K562 (cell line): ENCODE measurements around the gene TJP3. TPM values are rescaled to one million over a fixed set of nuclear protein-coding genes. Genes with fewer than 3 reads are reported as not detected.

Experiments
- CBFA2T3 ChIP-seq: fragments of 450-650 bp; IDR thresholded peaks from 2 replicates; pipeline ENCODE4 v1.6.1; 2017
- CBX3 ChIP-seq, 2 experiments: IDR thresholded peaks; 1 replicate in 1 of 2; 2 replicates in 1 of 2; pipeline ENCODE4 v1.6.1; 2012; ENCODE audit warnings: inconsistent platforms in 2 of 2, low read length in 2 of 2, borderline replicate concordance in 1 of 2, control low read depth in 1 of 2
- DPF2 ChIP-seq: fragments of 450-650 bp; IDR thresholded peaks from 2 replicates; pipeline ENCODE4 v1.6.1; 2016
- EGR1 ChIP-seq: fragments of 450-650 bp; conservative IDR thresholded peaks from 2 replicates; pipeline ENCODE4 v1.6.1; 2017; ENCODE audit warnings: mild to moderate bottlenecking
- FOXP1 ChIP-seq: sonication (generic); formaldehyde crosslinking; IDR thresholded peaks from 2 replicates; pipeline ENCODE4 v1.8.0; 2022; ENCODE audit warnings: mild to moderate bottlenecking, missing genetic modification reagents
- HDAC2 ChIP-seq: fragments of 450-650 bp; IDR thresholded peaks from 2 replicates; pipeline ENCODE4 v1.6.1; 2016; ENCODE audit warnings: mild to moderate bottlenecking
- MAX ChIP-seq: sonication (generic); formaldehyde crosslinking; IDR thresholded peaks from 2 replicates; pipeline ENCODE4 v1.9.0; 2022; ENCODE audit warnings: mild to moderate bottlenecking, missing genetic modification reagents
- MAZ ChIP-seq, 2 experiments: fragments of 450-650 bp in 1 of 2; sonication (generic) in 1 of 2; formaldehyde crosslinking; IDR thresholded peaks in 1 of 2; conservative IDR thresholded peaks in 1 of 2; 2 replicates each; pipeline versions ENCODE4 v1.4.0 to v1.5.0; 2020; ENCODE audit warnings: mild to moderate bottlenecking in 1 of 2, missing genetic modification reagents in 1 of 2
- MLLT1 ChIP-seq, 2 experiments: fragments of 450-650 bp; IDR thresholded peaks; 2 replicates each; pipeline ENCODE4 v1.6.1; 2016
- MNT ChIP-seq, 2 experiments: fragments of 450-650 bp; conservative IDR thresholded peaks; 2 replicates each; pipeline ENCODE4 v1.6.1; 2017; ENCODE audit warnings: mild to moderate bottlenecking in 2 of 2, moderate library complexity in 2 of 2
- MYBL2 ChIP-seq, 2 experiments: fragments of 450-650 bp in 1 of 2; sonication (generic) in 1 of 2; formaldehyde crosslinking in 1 of 2; IDR thresholded peaks; 2 replicates each; pipeline versions ENCODE4 v1.6.1 to v1.8.1; 2017 to 2022; ENCODE audit warnings: borderline replicate concordance in 1 of 2, inconsistent platforms in 1 of 2, low read depth in 1 of 2, mild to moderate bottlenecking in 1 of 2, missing genetic modification reagents in 1 of 2, moderate library complexity in 1 of 2
- MYC ChIP-seq, 2 experiments: fragments of 250-450 bp in 1 of 2; sonication (Bioruptor Pico) in 1 of 2; IDR thresholded peaks; 2 replicates each; pipeline versions ENCODE4 v1.5.1 to v1.6.1; 2012 to 2021; ENCODE audit warnings: low read depth in 2 of 2, borderline replicate concordance in 1 of 2, improper control_type of control experiment in 1 of 2, low read length in 1 of 2, mild to moderate bottlenecking in 1 of 2, moderate library complexity in 1 of 2
- NBN ChIP-seq: fragments of 450-650 bp; IDR thresholded peaks from 2 replicates; pipeline ENCODE4 v1.6.1; 2016; ENCODE audit warnings: low read depth, mild to moderate bottlenecking
- POLR2H ChIP-seq: IDR thresholded peaks from 2 replicates; pipeline ENCODE4 v1.6.1; 2016; ENCODE audit warnings: missing genetic modification characterization, low read depth, mild to moderate bottlenecking, control low read depth, missing compliant biosample characterization, moderate library complexity
- PTBP1 ChIP-seq: fragments of 200-400 bp; formaldehyde crosslinking; IDR thresholded peaks from 2 replicates; pipeline ENCODE4 v1.6.1; 2017; ENCODE audit warnings: low read depth, low read length
- SMARCA5 ChIP-seq: fragments of 450-650 bp; IDR thresholded peaks from 2 replicates; pipeline ENCODE4 v1.6.1; 2016
- SOX6 ChIP-seq: fragments of 450-650 bp; IDR thresholded peaks from 2 replicates; pipeline ENCODE4 v1.6.1; 2014; ENCODE audit warnings: mild to moderate bottlenecking
- SUPT5H ChIP-seq: fragments of 450-650 bp; IDR thresholded peaks from 2 replicates; pipeline ENCODE4 v1.6.1; 2016
- TFAP4 ChIP-seq: sonication (generic); formaldehyde crosslinking; IDR thresholded peaks from 2 replicates; pipeline ENCODE4 v1.8.0; 2022; ENCODE audit warnings: missing genetic modification reagents, mild to moderate bottlenecking, moderate library complexity, borderline replicate concordance
- YY1 ChIP-seq, 3 experiments: IDR thresholded peaks; 2 replicates each; pipeline ENCODE4 v1.6.1; 2011; ENCODE audit warnings: low read length in 2 of 3, mild to moderate bottlenecking in 2 of 3, moderate library complexity in 2 of 3, borderline replicate concordance in 1 of 3, control low read depth in 1 of 3, low read depth in 1 of 3; ENCODE audit not compliant: insufficient read depth in 3 of 3, insufficient replicate concordance in 2 of 3, control insufficient read depth in 1 of 3, insufficient read length in 1 of 3; ENCODE audit errors: extremely low read depth in 1 of 3
- ZFP36 ChIP-seq: fragments of 150-350 bp; IDR thresholded peaks from 2 replicates; pipeline ENCODE4 v1.6.1; 2018; ENCODE audit warnings: low read length, low read depth; ENCODE audit not compliant: partially characterized antibody
- ZNF121 ChIP-seq: sonication (generic); formaldehyde crosslinking; conservative IDR thresholded peaks from 2 replicates; pipeline ENCODE4 v1.8.0; 2022; ENCODE audit warnings: missing genetic modification reagents
- ZNF224 ChIP-seq: sonication (generic); formaldehyde crosslinking; IDR thresholded peaks from 2 replicates; pipeline ENCODE4 v1.8.0; 2022; ENCODE audit warnings: mild to moderate bottlenecking, missing genetic modification reagents
- ZNF778 ChIP-seq: fragments of 450-650 bp; formaldehyde crosslinking; IDR thresholded peaks from 2 replicates; pipeline ENCODE4 v1.4.0; 2020; ENCODE audit warnings: mild to moderate bottlenecking, moderate library complexity
- polyA plus RNA-seq, 8 experiments: library from polyadenylated mRNA; depleted of rRNA in 4 of 8; stranded (reverse) in 5 of 8; unstranded in 3 of 8; fragments of >200 nt; fragmentation: Nextera tagmentation in 2 of 8; fragmentation: Illumina TruSeq in 1 of 8; extraction: Ambion mirVana in 2 of 8; extraction: Trizol in 1 of 8; gene quantifications; 2 replicates each; pipeline versions ENCODE4 v1.2.1 to v1.2.3, GENCODE V29; 2011 to 2014; ENCODE audit warnings: inconsistent platforms in 1 of 8, missing spikeins in 1 of 8
- total RNA-seq, 7 experiments: library from RNA; depleted of rRNA in 6 of 7; stranded (reverse); fragments of >200 nt in 6 of 7; fragmentation: Illumina TruSeq in 2 of 7; extraction: Trizol in 2 of 7; gene quantifications; 2 replicates each; pipeline versions ENCODE4 v1.2.1 to v1.2.3, GENCODE V29; 2011 to 2021; ENCODE audit warnings: low replicate concordance in 1 of 7

The TJP3 gene
- total and polyA plus RNA-seq, 9 of the 15 experiments (the other 6 are each of a cell fraction or from before 2014, with no cell fraction given), result 0.11 to 2.4 (median 0.57) TPM; not detected in 1

GRCh38 chr19:3710265-3710812, 2.2 kb downstream of the TJP3 start (continued):
- TF ChIP-seq TFAP4 (CRISPR knock-in tag), result peak; percentile 62
- no peak for TF ChIP-seq POLR2H
- no peak for TF ChIP-seq ZNF224 (CRISPR knock-in tag)
- 0 out of 4 replicates have a peak, but pooled peaks of 1 of the 2 experiments have one; percentile 24 for TF ChIP-seq MLLT1 (IDR thresholded peaks at IDR 0.05)
- TF ChIP-seq HDAC2, result peak; percentile 48; the same call in 1 of the 2 replicates
- TF ChIP-seq DPF2, result peak; percentile 34; the same call in 1 of the 2 replicates
- peak in 1 of 3 experiments; percentile 21 for TF ChIP-seq YY1 (IDR thresholded peaks at IDR 0.05; ENCODE audit: borderline replicate concordance in 1 of 3, control insufficient read depth in 1 of 3, extremely low read depth in 1 of 3, insufficient read depth in 3 of 3, insufficient read length in 1 of 3, insufficient replicate concordance in 2 of 3, low read depth in 1 of 3, low read length in 2 of 3)
- peak; percentile 56; the same call in 1 of the 2 replicates for TF ChIP-seq MYC (IDR thresholded peaks at IDR 0.05; ENCODE audit: low read depth, low read length)
- TF ChIP-seq MYC (CRISPR knock-in tag; IDR thresholded peaks at IDR 0.05; ENCODE audit: borderline replicate concordance, low read depth), result no peak
- no peak for TF ChIP-seq FOXP1 (CRISPR knock-in tag)
- TF ChIP-seq MAX (CRISPR knock-in tag), result peak; percentile 70
- TF ChIP-seq PTBP1, result peak; percentile 44; the same call in 1 of the 2 replicates
- TF ChIP-seq ZFP36, result peak; percentile 85
- TF ChIP-seq SOX6, result peak; percentile 60; the same call in 1 of the 2 replicates
- peak; percentile 74; the same call in 1 of the 2 replicates for TF ChIP-seq ZNF121 (CRISPR knock-in tag)
- TF ChIP-seq CBFA2T3, result 0 out of 2 replicates have a peak, but pooled peaks have one; percentile 15
- TF ChIP-seq EGR1, result peak; percentile 44
- no peak for TF ChIP-seq SUPT5H
- TF ChIP-seq MYBL2 (IDR thresholded peaks at IDR 0.05; ENCODE audit: low read depth), result no peak
- no peak for TF ChIP-seq MYBL2 (CRISPR knock-in tag; IDR thresholded peaks at IDR 0.05; ENCODE audit: borderline replicate concordance)
- TF ChIP-seq CBX3 (IDR thresholded peaks at IDR 0.05; ENCODE audit: borderline replicate concordance in 1 of 2, low read length in 2 of 2), result 0 out of 3 replicates have a peak, but pooled peaks of 1 of the 2 experiments have one; percentile 14
- no peak for TF ChIP-seq ZNF778 (CRISPR knock-in tag)
- TF ChIP-seq NBN, result 0 out of 2 replicates have a peak, but pooled peaks have one; percentile 57
- TF ChIP-seq SMARCA5, result peak; percentile 72
- 0 out of 4 replicates have a peak, but pooled peaks of 1 of the 2 experiments have one; percentile 45 for TF ChIP-seq MAZ (CRISPR knock-in tag; conservative IDR thresholded peaks at IDR 0.05 in 1 of 2, IDR thresholded peaks at IDR 0.05 in 1 of 2)
- peak in 1 of 2 experiments; percentile 35; a peak in 1 of 4 replicates for TF ChIP-seq MNT (conservative IDR thresholded peaks at IDR 0.05)
